Measurements from ENCODE around the gene INPP5D.

The INPP5D gene

GRCh38 chr2:233193738-233194137 is 133.6 kb downstream of the INPP5D start:
- H3K27ac ChIP-seq (ENCODE audit: low read depth, low read length), result no peak overlapping the region
- peaks cover 32% of the 10 kb centered on the region for H3K36me3 ChIP-seq (ENCODE audit: control insufficient read depth, low read length)
- no peaks in the 10 kb centered on the region for H4K20me1 ChIP-seq (ENCODE audit: control insufficient read depth, insufficient read depth, low read depth, low read length)
- H3K79me2 ChIP-seq (ENCODE audit: control insufficient read depth, low read length), result no peaks in the 10 kb centered on the region
- TF ChIP-seq EZH2phosphoT487 (IDR thresholded peaks at IDR 0.05; ENCODE audit: borderline replicate concordance, low read length) (no peak), CTCF (IDR thresholded peaks at IDR 0.05; ENCODE audit: low read depth, low read length, poor library complexity, severe bottlenecking) (no peak)
- H3K4me2 ChIP-seq (ENCODE audit: low read length), result no peak overlapping the region
- H3K27me3 ChIP-seq (ENCODE audit: control insufficient read depth, low read length), result no peaks in the 10 kb centered on the region
- no peaks in the 10 kb centered on the region for H3K9me2 ChIP-seq (replicated peaks; ENCODE audit: control insufficient read depth, low read length)
- H3F3A ChIP-seq (ENCODE audit: control insufficient read depth, insufficient read depth), result no peaks in the 10 kb centered on the region
- no peaks in the 10 kb centered on the region for H3K9me3 ChIP-seq (ENCODE audit: control insufficient read depth, insufficient read depth, low read length)
- no peak overlapping the region for H3K4me3 ChIP-seq (ENCODE audit: low read length)
- H3K4me1 ChIP-seq (ENCODE audit: control insufficient read depth, low read length), result no peaks in the 10 kb centered on the region

GRCh38 chr2:233195027-233195426 is 134.9 kb downstream of the INPP5D start:
- Histone ChIP-seq H3K9me3 (ENCODE audit: control insufficient read depth, insufficient read depth, low read length) (no peaks in the 10 kb centered on the region), H3K79me2 (ENCODE audit: control insufficient read depth, low read length) (no peaks in the 10 kb centered on the region), H3K4me2 (ENCODE audit: low read length) (no peak overlapping the region), H4K20me1 (ENCODE audit: control insufficient read depth, insufficient read depth, low read depth, low read length) (no peaks in the 10 kb centered on the region), H3K9me2 (replicated peaks; ENCODE audit: control insufficient read depth, low read length) (no peaks in the 10 kb centered on the region), H3K27me3 (ENCODE audit: control insufficient read depth, low read length) (no peaks in the 10 kb centered on the region), H3F3A (ENCODE audit: control insufficient read depth, insufficient read depth) (no peaks in the 10 kb centered on the region), H3K4me1 (ENCODE audit: control insufficient read depth, low read length) (no peaks in the 10 kb centered on the region), H3K4me3 (ENCODE audit: low read length) (no peak overlapping the region), H3K36me3 (ENCODE audit: control insufficient read depth, low read length) (peaks cover 25% of the 10 kb centered on the region), H3K27ac (ENCODE audit: low read depth, low read length) (no peak overlapping the region)
- TF ChIP-seq CTCF (IDR thresholded peaks at IDR 0.05; ENCODE audit: low read depth, low read length, poor library complexity, severe bottlenecking), result no peak
- no peak for TF ChIP-seq EZH2phosphoT487 (IDR thresholded peaks at IDR 0.05; ENCODE audit: borderline replicate concordance, low read length)

- no peaks in the 10 kb centered on the region for H3K79me2 ChIP-seq (ENCODE audit: control insufficient read depth, low read length)
- no peaks in the 10 kb centered on the region for H3K9me3 ChIP-seq (ENCODE audit: control insufficient read depth, insufficient read depth, low read length)
- no peaks in the 10 kb centered on the region for H3K27me3 ChIP-seq (ENCODE audit: control insufficient read depth, low read length)
- 0 out of 2 replicates have a peak, but pooled peaks cover 1% of the 10 kb centered on the region for H3F3A ChIP-seq (ENCODE audit: control insufficient read depth, insufficient read depth)
- H3K36me3 ChIP-seq (ENCODE audit: control insufficient read depth, low read length), result peaks cover 17% of the 10 kb centered on the region
- TF ChIP-seq CTCF (IDR thresholded peaks at IDR 0.05; ENCODE audit: low read depth, low read length, poor library complexity, severe bottlenecking), result no peak
- no peak for TF ChIP-seq EZH2phosphoT487 (IDR thresholded peaks at IDR 0.05; ENCODE audit: borderline replicate concordance, low read length)
- no peaks in the 10 kb centered on the region for H4K20me1 ChIP-seq (ENCODE audit: control insufficient read depth, insufficient read depth, low read depth, low read length)
- peaks cover 8% of the 10 kb centered on the region for H3K4me1 ChIP-seq (ENCODE audit: control insufficient read depth, low read length)
- no peak overlapping the region for H3K4me3 ChIP-seq (ENCODE audit: low read length)
- H3K9me2 ChIP-seq (replicated peaks; ENCODE audit: control insufficient read depth, low read length), result no peaks in the 10 kb centered on the region
- no peak overlapping the region for H3K4me2 ChIP-seq (ENCODE audit: low read length)
- no peak overlapping the region for H3K27ac ChIP-seq (ENCODE audit: low read depth, low read length)
Measured at GRCh38 chr2:233197022-233197421, 136.9 kb downstream of the INPP5D start.

Measured in DOHH2 (cell line).